Medulla oblongata (tissue), 1 donor: ENCODE measurements around the gene THSD8.

Experiments used
- DNase-seq: peaks from one replicate; pipeline ENCODE4 v3.0.0-alpha.2; 2015; ENCODE audit errors: extremely low spot score

The THSD8 gene

GRCh38 chr19:12779162-12779993 lies 22.5 kb upstream of the THSD8 start:
- DNase-seq, result peak; percentile 46

- DNase-seq, result no peak
Observed at GRCh38 chr19:12782174-12782423, 19.8 kb upstream of the THSD8 start.

GRCh38 chr19:12782424-12783290 lies 19.2 kb upstream of the THSD8 start:
- DNase-seq, result peak; percentile 86

GRCh38 chr19:12783291-12783848 lies 18.5 kb upstream of the THSD8 start:
- no peak for DNase-seq

GRCh38 chr19:12783849-12784393 lies 17.9 kb upstream of the THSD8 start:
- peak; percentile 17 for DNase-seq

- no peak for DNase-seq
Observed at GRCh38 chr19:12784394-12784870, 17.4 kb upstream of the THSD8 start.

- no peak for DNase-seq
Observed at GRCh38 chr19:12784871-12785430, 16.9 kb upstream of the THSD8 start.

- DNase-seq, result peak; percentile 79
Observed at GRCh38 chr19:12785431-12786031, 16.3 kb upstream of the THSD8 start.

GRCh38 chr19:12786141-12786870 lies 15.6 kb upstream of the THSD8 start:
- DNase-seq, result peak; percentile 87

- peak; percentile 31 for DNase-seq
Observed at GRCh38 chr19:12786952-12787351, 14.9 kb upstream of the THSD8 start.

- DNase-seq, result no peak
Observed at GRCh38 chr19:12787458-12787857, 14.4 kb upstream of the THSD8 start.

GRCh38 chr19:12788042-12788681 lies 13.7 kb upstream of the THSD8 start:
- DNase-seq, result peak; percentile 36

- DNase-seq, result peak; percentile 84
Observed at GRCh38 chr19:12788682-12789097, 13.2 kb upstream of the THSD8 start.

GRCh38 chr19:12789098-12789903 lies 12.6 kb upstream of the THSD8 start:
- no peak for DNase-seq

- DNase-seq, result peak; percentile 96
Observed at GRCh38 chr19:12789904-12790619, 11.8 kb upstream of the THSD8 start.

- peak; percentile 48 for DNase-seq
Observed at GRCh38 chr19:12790628-12791344, 11.1 kb upstream of the THSD8 start.

GRCh38 chr19:12791345-12792050 lies 10.4 kb upstream of the THSD8 start, which contains the start of gene JUNB:
TSS of gene JUNB (plus strand) at chr19:12791486. CDS start at chr19:12791772, 286 bp downstream.
- DNase-seq, result peak; percentile 98
